ENCODE measurements around the gene GTF2F2.

- no peak for TF ChIP-seq CTCF (IDR thresholded peaks at IDR 0.05)
- TF ChIP-seq POLR2AphosphoS5 (IDR thresholded peaks at IDR 0.05): no peak
These were observed 71.6 kb downstream of the GTF2F2 start for GRCh38 chr13:45191874-45192273.
